Right cardiac atrium (tissue), 5 donors: ENCODE measurements around the gene OMP. TPM values are rescaled to one million over a fixed set of nuclear protein-coding genes. Genes with fewer than 3 reads are reported as not detected.

ENCODE experiments used
- ATAC-seq, 2 donors: fragments of 200-7000 bp; cut with Tn5 transposase; one replicate each; pipeline versions ENCODE4 v1.8.0 to v1.9.1; 2020; ENCODE audit warnings: moderate library complexity in 2 of 2, mild to moderate bottlenecking in 1 of 2
- DNase-seq, 3 donors: peaks; one replicate each; pipeline ENCODE4 v3.0.0-alpha.2; 2020
- H3K27ac ChIP-seq: one replicate; pipeline ENCODE4 v1.5.1; 2013; ENCODE audit warnings: mild to moderate bottlenecking, low read length, control low read depth, moderate library complexity
- H3K27me3 ChIP-seq: one replicate; pipeline ENCODE4 v1.6.1; 2013; ENCODE audit not compliant: control insufficient read depth, insufficient read depth
- H3K4me1 ChIP-seq: one replicate; pipeline ENCODE4 v1.6.1; 2013; ENCODE audit warnings: low read length; ENCODE audit not compliant: control insufficient read depth, insufficient read depth
- H3K4me3 ChIP-seq: one replicate; pipeline ENCODE4 v1.5.1; 2013; ENCODE audit warnings: low read length, control low read depth
- H3K9me3 ChIP-seq: one replicate; pipeline ENCODE4 v1.6.1; 2013; ENCODE audit warnings: low read length; ENCODE audit not compliant: control insufficient read depth
- WGBS: extraction: QIAGEN DNeasy Blood & Tissue Kit; methylation state at CpG from one replicate; pipeline ENCODE4 v1.1.7; 2013; 5-methylcytosine and 5-hydroxymethylcytosine counted together
- intact Hi-C, 4 donors: fragments of 100-400 bp; cut with DNase I; formaldehyde crosslinking; loops; one replicate each; pipeline versions ENCODE4 v1.11.0 to v1.14.0; 2022 to 2023
- polyA plus RNA-seq: library from polyadenylated mRNA; stranded (reverse); fragments of 200-250 nt; gene quantifications from one replicate; pipeline ENCODE4 v1.2.3, GENCODE V29; 2013
- total RNA-seq, 4 donors: library from RNA; stranded (reverse); fragmentation: NEBNext Ultra II Directional; extraction: Animal tissue kit (Norgen Biotek cat#: 25700); gene quantifications; one replicate each; pipeline ENCODE4 v1.2.1, GENCODE V29; 2021
- donor health status: healthy with polysubstance abuse.
- donor health status: DM: no; HTN: yes; CAD: no.
- donor health status: DM: no; HTN: no; CAD: no.
- donor health status: DM: no; HTN: yes; CAD: no; lungs with severe emphysema.
- donor health status: DM: yes; HTN: yes; CAD: no.

OMP gene
- total and polyA plus RNA-seq, 5 donors = not detected

DNA sequence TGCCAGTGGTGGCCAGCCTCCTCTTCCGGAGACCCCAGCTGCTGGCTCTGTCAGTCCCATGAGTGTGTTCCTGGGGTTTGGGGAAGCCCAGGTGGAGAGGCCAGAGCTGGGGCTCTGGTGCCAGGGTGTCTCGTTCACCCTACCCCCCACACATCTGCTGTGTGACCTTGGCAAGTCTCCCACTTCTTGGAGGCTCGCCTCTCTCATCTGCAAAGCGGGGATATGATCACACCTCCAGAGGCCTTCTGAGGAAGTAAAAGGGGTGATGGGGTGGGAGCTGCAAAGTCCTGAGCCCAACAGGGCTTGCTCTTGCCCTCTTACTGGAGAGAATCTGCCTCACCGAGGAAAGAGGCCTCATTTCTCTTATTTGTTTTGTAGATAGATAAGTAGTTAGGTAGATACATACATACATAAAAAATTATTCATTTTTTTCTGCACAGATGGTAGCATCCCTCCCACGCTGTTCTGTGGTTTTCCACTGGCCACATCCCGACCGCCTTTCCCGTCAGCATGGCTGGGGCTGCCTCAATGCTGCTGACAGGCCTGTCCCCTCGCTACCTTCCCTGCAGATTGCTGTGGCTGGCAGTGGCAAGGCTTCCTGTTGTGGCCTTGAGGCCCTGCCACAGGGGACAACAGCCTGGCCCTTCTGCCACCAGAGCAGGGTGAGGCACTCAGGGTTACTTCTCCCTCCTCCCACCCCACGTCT, 49.3 kb downstream of the OMP start:
- H3K9me3 ChIP-seq = no peaks in the 10 kb centered on the region
- no peak for ATAC-seq
- WGBS = 76% methylated on average over 11 of the region's 11 CpGs
- H3K27me3 ChIP-seq = no peaks in the 10 kb centered on the region
- no peak overlapping the region for H3K4me3 ChIP-seq
- DNase-seq = peak in 1 of 3 donors; percentile 38
- no peak overlapping the region for H3K27ac ChIP-seq
- intact Hi-C loops = no loop called here
- H3K4me1 ChIP-seq = no peaks in the 10 kb centered on the region

GRCh38 chr11:77152846-77153245, 50.2 kb downstream of the OMP start:
- WGBS = 75% methylated on average over 6 of the region's 6 CpGs
- intact Hi-C loops = no loop called here
- DNase-seq = peak in 1 of 3 donors; percentile 7
- ATAC-seq = no peak
- no peaks in the 10 kb centered on the region for H3K9me3 ChIP-seq
- no peak overlapping the region for H3K27ac ChIP-seq
- H3K4me3 ChIP-seq = no peak overlapping the region
- H3K27me3 ChIP-seq = no peaks in the 10 kb centered on the region
- H3K4me1 ChIP-seq = no peaks in the 10 kb centered on the region

Other genes with a start within 250 kb of the OMP start
- 10 to 100 TPM; 10.6 to 16.1 (median 12.9) TPM for gene ACER3, start 241.9 kb upstream of the OMP start, total RNA-seq
- gene ACER3, start 241.9 kb upstream of the OMP start, polyA plus RNA-seq = 4.1 TPM
- gene B3GNT6, start 68.4 kb upstream of the OMP start, total RNA-seq = not detected
- not detected for gene B3GNT6, start 68.4 kb upstream of the OMP start, polyA plus RNA-seq
- gene CAPN5, start 35.9 kb upstream of the OMP start, total RNA-seq = 1 to 10 TPM; 4.6 to 6.9 (median 5.5) TPM
- gene CAPN5, start 35.9 kb upstream of the OMP start, polyA plus RNA-seq = 2.9 TPM
- gene MYO7A, start 25.4 kb downstream of the OMP start, total RNA-seq = 1 to 10 TPM; 5.7 to 8.6 (median 6.8) TPM
- 2.4 TPM for gene MYO7A, start 25.4 kb downstream of the OMP start, polyA plus RNA-seq
- under 1 TPM in 1 of 4 donors, not detected in 3; 0.69 TPM for gene GDPD4, start 198.8 kb downstream of the OMP start, total RNA-seq
- 0.52 TPM for gene GDPD4, start 198.8 kb downstream of the OMP start, polyA plus RNA-seq